T follicular helper cell (primary cell): Measurements from ENCODE around the gene TRPV6.

Experiments used
- DNase-seq: peaks from one replicate; pipeline ENCODE4 v3.0.0-alpha.2; 2020; ENCODE audit warnings: low read depth
- total RNA-seq, 2 experiments: gene quantifications; one replicate each; lab custom pipeline; 2026; lab: John Stamatoyannopoulos, UW

TRPV6 gene
- 0 reads per million in 2 experiments for total RNA-seq

GRCh38 chr7:142885311-142886230 lies at the start of gene TRPV6:
Gene TRPV6 (minus strand): TSS chr7:142885745.
- DNase-seq = no peak

- DNase-seq = no peak
Measured at GRCh38 chr7:142934056-142934455, 48.5 kb upstream of the TRPV6 start.

DNA sequence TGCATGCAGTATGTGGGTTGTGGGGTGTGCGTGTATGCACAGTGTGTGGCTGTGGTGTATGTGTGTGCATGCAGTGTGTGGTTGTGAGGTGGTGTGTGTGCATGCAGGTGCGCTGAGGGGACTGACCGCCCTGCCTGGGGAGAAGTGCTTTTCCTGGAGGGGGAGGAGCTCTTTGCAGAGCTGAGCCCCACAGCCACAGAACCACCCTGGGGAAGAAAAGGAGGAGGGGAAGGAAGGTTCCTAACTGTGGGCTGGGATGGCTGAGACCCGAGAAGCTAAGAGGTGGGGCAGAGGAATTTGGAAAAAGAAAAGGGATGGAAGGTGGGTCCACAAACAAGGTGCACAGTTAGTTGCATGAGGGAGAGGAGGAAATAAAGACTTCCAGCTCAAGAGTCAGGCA lies 48.1 kb upstream of the TRPV6 start, which contains the start of gene TRPV5:
TSS of gene TRPV5 (minus strand) at position 123 of the 400 bp plus-strand sequence. CDS start 287 bp downstream, outside the sequence.
- no peak for DNase-seq

DNA sequence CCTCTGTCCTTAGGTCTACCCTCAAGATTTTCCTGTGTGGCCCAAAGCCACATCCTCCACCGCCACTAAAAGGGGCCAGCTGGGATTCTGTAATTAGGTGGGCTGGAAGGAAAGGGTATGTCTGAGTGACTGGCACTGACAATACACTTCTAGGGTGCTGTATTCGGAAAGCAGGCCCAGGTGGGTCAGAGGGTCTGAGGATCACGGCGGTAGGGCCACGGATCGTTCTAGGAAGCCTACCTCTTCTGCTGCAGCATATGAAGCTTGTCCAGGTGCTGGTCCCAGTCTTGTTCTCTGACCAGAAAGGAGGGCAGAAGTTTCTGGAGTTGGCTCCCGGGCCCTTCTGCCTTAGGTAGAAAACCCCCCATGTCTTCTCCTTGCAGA lies 47.5 kb upstream of the TRPV6 start:
- DNase-seq = no peak

- no peak for DNase-seq
Measured at GRCh38 chr7:142932386-142933091, 47.0 kb upstream of the TRPV6 start.

DNA sequence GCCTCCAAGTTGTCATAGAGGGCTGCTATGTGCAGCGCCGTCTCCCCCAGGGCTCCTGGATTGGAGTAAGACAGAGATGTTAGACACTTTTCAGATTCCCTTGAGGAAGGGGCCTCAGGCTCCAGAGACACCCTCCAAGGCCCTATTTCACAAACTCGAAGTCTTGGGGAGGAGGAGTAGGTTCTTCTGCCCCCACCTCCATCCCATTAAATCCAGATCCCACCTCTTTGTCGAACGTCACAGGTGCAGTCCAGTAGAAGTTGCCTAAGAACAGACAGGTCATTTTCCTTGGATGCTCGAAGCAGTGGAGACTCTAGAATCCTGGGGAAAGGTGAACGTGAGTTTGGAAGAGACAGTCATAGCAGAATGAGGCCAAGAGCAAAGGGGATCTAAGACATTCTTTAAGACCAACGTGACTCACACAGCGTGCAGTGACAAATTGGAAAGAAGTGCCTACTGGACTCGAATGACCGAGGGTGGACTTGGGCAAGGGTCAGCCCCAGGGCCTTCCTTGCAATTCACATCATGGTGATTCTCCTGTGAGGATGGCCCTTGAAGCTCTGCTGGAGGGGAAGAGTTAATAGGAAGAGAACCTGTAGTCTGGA lies 44.7 kb upstream of the TRPV6 start:
- no peak for DNase-seq

- DNase-seq = no peak
Measured at GRCh38 chr7:142927949-142928348, 42.4 kb upstream of the TRPV6 start.

DNA sequence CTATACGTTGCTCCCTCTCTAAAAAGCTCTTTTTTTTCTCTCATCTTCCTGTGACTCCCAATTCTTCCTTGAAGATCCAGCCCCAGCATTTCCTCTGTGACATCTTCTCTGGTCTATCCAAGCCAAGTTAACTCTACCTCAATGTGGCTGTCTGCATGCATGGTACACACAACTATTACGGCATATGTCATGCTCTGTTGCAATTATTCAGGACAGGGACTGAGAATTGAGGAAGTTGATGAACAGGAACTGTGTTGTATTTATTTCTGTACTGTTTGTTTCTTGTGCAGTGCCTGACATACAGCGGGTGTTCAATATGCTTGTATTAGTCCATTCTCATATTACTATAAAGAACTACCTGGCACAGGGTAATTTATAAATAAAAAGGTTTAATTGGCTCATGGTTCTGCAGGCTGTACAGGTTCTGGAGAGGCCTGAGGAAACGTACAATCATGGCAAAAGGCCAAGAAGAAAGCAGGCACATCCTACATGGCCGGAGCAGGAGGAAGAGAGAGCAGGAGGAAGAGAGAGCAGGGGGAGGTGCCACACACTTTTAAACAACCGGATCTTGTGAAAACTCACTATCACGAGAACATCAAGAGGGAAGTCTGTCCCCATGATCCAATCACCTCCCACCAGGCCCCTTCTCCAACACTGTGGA lies 41.7 kb upstream of the TRPV6 start:
- no peak for DNase-seq

DNA sequence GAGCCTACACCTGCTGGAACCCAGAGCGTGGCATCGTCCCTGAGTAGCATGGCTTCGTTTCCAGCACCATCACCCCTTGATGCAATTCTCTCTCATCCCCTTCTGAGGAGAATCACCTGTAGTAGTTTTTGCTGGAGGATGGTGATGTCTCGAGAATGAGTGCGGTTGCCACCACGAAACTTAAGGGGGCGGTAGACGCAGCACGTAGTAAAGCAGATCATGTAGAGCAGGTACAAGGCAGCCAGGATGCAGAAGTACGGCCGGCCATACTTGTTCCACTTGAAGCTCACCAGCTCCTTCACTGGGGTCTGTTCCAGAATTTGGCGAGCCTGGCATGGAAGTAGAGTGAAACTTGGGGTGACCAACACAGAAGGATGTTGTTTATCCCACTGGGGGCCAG lies 39.9 kb upstream of the TRPV6 start:
- DNase-seq = no peak

GRCh38 chr7:142923391-142923790 lies 37.8 kb upstream of the TRPV6 start:
- no peak for DNase-seq

- DNase-seq = no peak
Measured at GRCh38 chr7:142919656-142920055, 34.1 kb upstream of the TRPV6 start.

GRCh38 chr7:142918901-142919300 lies 33.4 kb upstream of the TRPV6 start:
- DNase-seq = no peak

DNA sequence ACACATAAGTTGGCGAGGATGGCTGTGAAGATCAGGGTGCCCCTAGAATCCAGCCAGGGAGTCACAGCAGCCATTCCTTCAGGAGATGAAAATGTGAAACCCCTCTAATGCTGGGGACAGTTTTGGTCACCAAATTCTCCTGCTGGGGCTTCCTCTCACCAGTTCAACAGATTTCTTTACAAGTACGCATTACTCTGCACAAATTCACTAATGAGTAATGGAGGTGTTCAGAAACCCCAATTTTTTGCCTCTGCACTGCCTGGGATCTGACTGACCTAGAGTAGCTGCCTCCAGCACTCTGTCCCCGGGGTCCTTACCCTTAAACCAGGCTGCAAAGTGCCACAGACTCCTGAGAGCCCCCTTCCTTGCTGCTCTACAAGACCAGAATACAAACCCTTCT lies 31.9 kb upstream of the TRPV6 start:
- no peak for DNase-seq

DNA sequence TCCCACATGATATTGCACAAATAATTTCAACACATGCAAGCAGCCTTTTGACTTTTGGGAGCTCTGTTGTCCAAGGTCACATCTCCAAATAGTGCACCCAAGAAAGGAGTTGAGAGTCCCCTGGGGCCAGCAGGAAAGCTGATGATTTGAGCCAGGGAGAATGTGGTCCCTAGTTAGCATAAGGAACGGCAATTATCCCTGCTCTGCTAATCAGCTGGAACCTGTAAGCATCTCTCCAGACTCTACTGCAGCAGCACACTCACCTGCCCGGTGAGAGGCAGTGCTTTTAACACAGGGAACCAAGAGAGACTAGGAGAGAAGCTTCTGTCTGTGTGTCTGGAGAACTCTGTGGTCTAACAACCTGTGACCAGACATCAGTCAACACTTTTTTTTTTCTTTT lies 31.0 kb upstream of the TRPV6 start:
- DNase-seq = no peak

GRCh38 chr7:142915315-142915714 lies 29.8 kb upstream of the TRPV6 start:
- DNase-seq = no peak

DNA sequence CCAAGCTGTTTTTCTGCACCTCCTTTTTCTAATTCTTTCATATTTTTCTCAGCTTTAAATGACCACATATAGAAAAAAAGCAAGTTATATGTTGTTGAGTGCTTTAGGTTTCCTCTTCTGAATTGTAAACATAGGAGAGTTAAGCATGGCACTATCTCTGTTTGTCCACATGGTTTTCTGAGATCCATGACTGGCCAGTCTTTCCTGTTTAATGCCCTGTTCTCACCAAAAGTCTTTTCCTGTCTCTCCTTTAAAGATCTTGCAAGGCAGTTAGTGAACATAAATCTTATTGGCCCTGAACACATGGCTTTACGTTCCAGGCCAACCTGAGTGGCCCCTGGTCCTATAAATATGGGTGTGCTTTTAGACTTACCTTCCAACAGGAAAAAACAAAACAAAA lies 28.6 kb upstream of the TRPV6 start:
- no peak for DNase-seq

DNA sequence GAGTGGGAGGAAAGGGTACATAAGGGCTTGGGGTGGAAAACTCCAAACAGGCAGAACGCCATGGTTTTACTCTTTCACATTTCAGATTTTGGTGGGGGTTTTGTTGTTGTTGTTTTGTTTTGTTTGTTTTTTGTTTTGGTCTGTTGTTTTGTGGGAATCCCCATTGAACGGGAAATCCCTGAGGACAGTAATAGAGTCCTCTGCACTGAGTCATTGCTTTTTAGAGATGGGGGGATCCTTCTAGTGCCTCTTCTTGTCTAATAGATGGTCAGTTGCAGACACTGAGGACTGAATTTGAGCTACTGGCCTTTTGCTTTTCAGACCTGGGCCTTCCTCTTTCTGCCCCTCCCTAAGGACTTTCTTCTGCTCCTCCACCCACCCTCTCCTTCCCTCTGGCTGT lies 28.0 kb upstream of the TRPV6 start:
- DNase-seq = no peak

DNA sequence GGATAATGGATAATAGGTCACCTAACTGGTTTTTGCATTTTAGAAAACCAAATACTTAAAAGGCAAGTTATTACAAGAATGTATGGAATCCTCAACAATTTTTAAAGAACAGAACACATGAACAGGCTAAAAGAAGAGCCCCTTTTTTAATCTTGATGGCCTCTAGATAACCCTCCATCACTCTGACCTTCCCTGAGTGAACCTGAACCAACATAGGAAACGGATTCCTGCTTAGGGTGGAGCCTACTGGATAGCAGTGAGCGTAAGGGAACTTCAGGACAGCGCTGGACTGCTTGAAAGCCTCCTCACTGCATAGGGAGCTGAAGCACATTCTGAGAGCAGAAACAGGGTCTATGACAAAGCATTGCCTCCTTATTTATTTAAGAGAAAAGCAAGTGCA lies 27.5 kb upstream of the TRPV6 start:
- DNase-seq = no peak

DNA sequence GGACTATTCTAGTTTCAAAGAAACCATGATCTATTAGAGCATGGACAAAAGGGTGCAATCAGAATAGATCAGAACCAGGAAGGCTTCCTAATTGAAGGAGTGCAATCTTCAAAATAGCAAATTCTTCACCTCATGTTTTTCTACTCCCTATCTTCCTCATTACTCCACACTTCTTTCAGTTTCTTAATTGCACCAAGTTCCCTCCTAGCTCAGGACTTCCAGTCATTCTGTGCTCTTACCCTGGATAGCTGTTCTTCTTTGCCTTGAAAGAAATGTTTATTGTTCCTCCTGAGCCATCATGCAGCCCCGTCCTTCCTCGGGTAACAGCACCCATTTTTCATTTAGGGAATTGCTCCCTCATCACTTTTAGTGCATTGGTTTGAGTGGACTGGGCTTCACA lies 24.9 kb upstream of the TRPV6 start:
- DNase-seq = no peak

GRCh38 chr7:142910031-142910433 lies 24.5 kb upstream of the TRPV6 start:
- no peak for DNase-seq

DNA sequence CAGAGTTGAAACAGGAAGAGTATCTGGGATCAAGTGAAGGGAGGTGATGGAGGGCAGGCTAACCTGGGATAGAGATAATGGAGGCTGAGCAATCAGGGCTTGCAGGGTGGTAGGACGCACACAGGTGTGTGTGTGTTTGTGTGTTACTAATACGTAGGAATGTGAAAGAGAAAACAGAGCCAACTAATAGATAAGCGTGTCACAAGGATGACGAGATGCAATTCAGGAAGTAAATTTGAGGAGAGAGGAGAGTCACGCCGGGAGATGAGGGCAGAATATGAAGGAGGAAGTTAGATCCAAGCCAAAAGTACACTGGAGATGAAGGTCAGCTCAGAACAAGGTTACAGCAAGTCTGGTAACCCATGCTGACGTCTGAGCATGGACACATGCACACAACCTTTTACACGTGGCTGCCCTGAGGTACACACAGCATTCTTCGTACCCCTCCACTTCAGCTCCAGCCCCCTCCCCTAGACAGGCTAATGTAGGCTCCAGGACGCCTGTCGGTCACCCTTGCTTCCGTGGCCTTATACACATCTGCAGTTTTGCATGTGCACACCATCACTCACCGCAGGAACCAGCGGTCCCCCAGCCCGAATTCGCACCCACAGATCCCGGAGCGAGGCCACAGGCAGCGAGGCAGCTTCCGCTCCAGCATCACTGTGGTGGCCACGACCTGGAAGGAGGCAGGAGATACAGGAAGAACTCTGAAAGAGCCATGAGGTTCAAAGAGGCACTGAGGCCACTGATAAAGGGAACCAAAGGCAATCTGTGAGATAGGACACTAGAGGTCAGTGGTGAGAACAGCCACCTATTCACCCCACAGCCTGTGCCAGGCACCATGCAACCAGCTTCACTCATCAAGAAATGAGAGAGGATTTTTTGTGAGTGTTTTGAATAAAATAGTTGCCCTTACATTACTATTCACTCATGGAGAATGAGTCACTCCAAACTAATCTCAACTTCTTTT lies 23.7 kb upstream of the TRPV6 start:
- no peak for DNase-seq
